Activated T-helper 9 cell treated with anti-CD3 and anti-CD28 coated beads, Interleukin-2, amount 50 U/mL, for 16 hours (primary cell): ENCODE measurements around the gene P4HTM.
A peak's percentile ranks its signal among the peaks of the same experiment; 100 is the strongest.

ENCODE experiments used
- DNase-seq: peaks from one replicate; pipeline ENCODE4 v3.0.0-alpha.2; 2020; ENCODE audit warnings: low read depth

P4HTM gene

GRCh38 chr3:48984663-48985062, 5.4 kb upstream of the P4HTM start:
- DNase-seq, result no peak

DNA sequence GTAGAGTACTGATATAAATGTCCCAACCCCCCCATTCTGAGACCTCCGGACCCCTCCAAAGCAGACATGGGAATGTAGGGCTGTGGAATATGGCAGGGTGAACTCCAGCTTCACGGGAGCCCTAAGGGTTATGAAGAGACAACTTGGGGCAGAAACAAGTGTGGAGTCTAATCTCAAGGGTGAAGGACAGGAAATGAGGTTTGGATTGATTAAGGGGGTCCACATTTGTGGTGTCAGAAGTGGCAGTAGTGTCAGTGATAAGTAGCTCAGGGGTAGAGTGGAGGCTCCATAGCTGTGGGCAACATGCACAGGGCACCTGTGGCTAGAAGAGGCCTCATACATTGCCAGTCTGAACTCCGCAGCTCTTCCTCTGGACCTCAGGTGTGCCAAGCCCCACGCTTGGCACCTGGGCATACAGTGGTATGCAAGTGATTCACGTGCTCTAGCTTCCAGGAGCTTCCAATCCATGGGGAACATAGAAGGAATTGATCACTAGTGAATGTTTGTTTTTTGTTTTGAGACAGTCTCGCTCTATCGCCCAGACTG, 4.1 kb upstream of the P4HTM start:
- no peak for DNase-seq

GRCh38 chr3:48989126-48989795, 780 bp upstream of the P4HTM start:
- DNase-seq, result no peak

DNA sequence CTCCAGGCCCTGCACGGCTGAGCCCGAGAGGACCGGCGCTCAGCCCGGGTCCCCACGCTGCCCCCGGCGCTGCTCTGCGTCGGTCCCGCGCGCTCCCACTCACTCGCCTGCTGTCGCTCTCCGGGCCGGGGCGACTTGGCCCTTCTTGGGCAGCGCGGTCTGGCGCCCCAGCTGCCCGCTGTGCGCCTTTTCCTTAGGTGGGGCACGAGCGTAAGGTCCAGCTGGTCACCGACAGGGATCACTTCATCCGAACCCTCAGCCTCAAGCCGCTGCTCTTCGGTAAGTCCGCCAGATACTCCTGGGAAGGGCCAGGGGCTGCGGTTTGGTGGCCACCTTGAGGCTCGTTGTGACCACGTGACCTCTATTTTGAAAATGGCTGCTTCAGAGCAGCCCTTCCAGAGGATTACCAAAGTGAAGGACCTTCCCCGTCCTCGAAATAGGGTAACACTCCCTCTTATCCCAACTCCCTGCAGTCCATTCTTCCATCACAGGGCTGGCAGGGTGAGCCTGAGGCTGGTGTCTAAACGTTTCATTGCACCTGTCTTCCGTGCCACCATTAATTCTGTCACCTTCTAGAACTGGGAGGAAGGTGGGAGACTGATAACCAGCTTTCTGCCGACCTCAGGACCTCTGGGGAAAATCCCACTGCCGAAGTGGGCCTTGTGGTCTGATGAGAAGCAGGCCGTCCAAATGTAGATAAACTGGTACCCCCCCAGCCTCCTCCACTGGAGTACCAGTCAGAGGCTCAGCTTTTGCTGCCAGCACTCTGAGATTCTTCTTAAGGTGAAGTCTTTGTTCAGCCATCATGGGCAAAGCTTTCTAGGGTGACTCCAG, 812 bp downstream of the P4HTM start:
- no peak for DNase-seq

GRCh38 chr3:48991851-48992545, 2.0 kb downstream of the P4HTM start:
- DNase-seq, result no peak

DNA sequence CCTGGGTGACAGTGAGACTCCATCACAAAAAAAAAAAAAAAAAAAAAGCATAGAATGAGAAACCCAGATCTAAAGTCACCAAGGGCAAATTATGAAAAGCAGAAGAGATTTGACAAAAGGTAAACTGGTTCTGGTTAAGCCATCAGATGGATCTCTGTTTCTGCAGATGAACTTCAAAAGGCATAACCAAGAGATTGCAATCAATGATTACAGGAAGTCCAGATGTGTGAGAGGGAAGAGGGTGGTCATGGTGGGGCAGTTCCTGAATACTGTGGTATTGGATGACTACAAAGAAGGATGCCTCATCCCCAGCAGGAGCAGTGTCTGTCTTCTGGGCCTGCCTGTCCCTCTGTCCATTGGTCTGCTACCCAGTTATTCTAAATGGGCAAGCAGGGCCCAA, 3.8 kb downstream of the P4HTM start:
- no peak for DNase-seq

DNA sequence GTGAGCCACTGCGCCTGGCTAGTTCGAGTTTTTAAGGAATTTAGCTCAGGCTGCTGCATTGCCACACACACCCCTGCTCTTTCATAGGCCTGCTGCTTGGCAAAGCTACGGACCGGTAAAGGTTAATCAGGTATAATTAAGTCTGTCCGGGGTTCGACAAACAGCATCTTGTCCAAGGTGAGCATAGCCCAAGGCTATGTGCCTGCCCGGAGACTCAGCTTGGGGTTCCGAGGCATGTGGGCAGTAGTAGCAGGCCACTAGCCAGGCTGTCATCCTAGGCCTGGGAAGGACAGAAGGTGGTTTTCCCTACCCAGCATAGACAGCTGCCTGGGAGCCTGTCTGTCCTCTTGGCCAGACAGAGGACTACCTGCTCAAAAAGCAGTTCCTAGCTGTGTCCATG, 6.6 kb downstream of the P4HTM start:
- DNase-seq, result no peak

- no peak for DNase-seq
Measured at GRCh38 chr3:48997102-48997635, 7.1 kb downstream of the P4HTM start.

- DNase-seq, result no peak
Measured at GRCh38 chr3:48997714-48998637, 7.9 kb downstream of the P4HTM start.

DNA sequence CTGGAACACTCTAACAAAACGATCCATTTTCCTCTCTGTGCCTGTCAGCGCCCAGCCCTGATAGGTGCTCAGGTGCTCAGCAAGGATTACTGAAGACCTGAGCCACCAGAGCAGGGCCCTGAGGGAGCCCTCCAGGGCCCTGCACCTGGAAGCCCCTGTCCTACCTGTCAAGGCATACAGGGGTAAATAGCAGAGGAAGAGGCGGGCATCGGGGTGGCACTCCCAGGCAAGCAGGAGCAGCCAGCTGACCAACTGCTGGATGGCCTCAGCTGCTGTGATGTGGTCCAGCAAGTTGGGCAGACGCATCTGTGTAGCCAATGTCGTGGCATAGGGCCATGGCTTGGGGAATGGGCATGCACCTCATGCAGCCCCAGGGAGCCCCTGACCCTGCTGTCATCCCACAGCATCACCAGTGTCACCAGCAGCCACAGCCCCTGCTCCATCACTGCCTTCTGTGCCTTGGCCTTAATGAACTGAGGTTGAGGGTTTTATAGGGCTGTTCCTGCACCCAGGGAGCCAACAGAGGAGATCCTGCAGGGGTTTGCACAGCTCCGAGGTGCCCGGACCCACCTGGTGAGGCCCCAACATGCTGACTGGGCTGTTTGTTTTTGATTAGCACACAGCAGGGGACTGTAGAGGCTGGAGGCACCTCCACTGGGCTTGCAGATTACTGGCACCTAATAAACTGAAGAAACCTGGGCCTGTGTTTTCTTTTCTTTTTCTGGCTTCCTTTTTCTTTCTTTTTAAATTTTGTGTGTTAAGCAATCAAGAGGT, 9.2 kb downstream of the P4HTM start:
- DNase-seq, result no peak

DNA sequence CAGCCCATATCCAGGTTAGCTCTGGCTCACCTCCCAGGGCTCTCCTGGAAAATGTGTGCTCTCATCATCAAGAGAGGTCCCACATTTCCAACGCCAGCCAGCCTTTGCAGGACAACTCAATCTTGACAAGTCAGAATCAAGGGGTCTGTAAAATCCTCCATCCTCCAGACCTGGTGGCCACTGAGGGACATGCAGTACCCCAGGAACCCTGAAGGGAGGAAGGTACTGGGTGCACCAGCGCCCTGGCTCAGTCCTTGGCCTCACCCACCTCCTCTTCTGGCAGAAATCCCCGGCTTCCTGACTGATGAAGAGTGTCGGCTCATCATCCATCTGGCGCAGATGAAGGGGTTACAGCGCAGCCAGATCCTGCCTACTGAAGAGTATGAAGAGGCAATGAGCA, 11.1 kb downstream of the P4HTM start:
- DNase-seq, result no peak

DNA sequence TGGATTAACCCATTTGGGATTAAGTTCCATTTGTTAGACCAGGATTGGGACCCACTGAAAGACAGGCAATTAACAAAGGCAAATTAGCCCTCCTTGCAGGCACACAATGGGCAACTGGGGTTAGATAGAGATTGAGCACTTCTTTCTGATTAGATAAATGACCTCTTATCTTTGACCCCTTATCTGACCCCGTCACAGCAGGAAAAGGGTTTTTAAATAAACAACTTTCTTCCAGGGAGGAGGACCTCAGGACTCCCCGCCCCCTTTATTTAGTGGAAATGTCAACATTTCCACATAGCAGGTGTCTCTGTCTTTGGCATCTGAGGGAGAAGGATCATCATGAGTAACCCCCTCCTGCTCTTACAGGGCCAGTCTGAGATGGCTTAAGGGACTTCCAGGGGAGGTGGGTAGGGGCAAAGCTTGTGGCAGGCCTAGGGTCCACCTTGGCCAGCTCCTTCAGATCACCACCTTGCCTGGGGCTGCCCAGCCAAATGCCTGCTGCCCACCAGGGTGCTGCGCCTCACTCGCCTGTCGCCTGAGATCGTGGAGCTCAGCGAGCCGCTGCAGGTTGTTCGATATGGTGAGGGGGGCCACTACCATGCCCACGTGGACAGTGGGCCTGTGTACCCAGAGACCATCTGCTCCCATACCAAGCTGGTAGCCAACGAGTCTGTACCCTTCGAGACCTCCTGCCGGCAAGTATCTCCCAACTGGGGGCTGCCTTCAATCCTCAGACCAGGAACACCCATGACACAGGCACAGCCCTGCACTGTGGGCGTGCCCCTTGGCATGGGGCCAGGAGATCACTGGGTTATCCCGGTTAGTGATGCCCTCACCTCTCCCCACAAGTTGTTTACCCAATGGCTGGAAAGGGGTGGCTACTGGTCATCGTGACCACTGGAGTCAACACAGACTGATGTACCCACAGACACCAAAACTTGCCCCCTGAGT, 14.6 kb downstream of the P4HTM start:
- no peak for DNase-seq

GRCh38 chr3:49005303-49005680, 15.3 kb downstream of the P4HTM start:
- DNase-seq, result no peak

GRCh38 chr3:49005998-49006397, 16.0 kb downstream of the P4HTM start:
- no peak for DNase-seq

DNA sequence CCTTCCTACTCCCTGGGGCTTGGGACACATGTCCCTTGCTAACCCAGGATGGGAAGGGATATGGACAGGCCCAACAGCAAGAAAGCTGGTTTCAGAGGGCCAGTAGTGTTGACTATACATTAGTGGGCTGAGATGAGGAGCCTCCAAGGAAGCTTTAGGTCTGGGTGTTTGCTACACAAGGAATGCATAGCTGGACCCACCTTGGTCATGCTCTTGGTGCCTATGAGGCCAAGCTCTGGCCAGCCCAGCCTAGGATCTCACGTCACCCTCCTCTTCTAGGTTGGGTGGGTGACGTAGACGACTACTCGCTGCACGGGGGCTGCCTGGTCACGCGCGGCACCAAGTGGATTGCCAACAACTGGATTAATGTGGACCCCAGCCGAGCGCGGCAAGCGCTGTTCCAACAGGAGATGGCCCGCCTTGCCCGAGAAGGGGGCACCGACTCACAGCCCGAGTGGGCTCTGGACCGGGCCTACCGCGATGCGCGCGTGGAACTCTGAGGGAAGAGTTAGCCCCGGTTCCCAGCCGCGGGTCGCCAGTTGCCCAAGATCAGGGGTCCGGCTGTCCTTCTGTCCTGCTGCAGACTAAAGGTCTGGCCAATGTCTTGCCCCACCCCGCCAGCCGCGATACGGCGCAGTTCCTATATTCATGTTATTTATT, 16.5 kb downstream of the P4HTM start:
- DNase-seq, result no peak

DNA sequence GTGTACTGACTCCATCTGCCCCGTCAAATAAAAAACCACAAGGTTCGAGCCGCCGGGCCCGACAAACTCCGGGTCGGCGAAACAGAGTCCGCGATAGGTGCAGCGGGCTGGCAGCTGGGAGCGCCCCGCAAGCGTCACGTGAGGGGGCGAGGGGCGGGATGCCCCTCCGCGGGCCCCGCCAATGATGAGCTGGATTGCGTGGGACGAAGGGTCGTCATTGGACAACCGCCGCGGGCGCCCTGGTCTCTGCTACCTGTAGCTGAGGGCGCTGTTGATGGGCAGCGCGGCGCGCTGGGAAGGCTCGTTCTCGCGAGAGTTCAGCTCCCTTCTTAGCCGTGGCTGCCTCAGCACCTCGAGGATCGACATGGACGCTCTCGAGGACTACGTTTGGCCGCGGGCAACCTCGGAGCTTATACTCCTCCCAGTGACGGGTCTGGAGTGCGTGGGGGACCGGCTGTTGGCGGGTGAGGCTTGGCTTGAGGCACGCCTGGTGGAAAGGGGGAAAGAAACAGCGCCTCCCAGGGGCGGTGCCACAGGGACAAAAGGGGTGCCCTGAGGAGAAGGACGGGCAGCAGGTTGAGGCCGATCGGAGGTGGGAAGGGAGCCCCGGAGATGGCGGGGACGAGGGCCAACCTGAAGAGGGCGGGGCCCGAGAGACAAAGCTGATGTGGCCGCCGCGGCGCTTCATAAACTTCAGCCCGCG, 17.2 kb downstream of the P4HTM start, which contains the start of gene WDR6:
WDR6 (plus strand) TSS at position 324 of the 703 bp plus-strand sequence; CDS start at position 365, 41 bp downstream.
- DNase-seq, result peak; percentile 95

DNA sequence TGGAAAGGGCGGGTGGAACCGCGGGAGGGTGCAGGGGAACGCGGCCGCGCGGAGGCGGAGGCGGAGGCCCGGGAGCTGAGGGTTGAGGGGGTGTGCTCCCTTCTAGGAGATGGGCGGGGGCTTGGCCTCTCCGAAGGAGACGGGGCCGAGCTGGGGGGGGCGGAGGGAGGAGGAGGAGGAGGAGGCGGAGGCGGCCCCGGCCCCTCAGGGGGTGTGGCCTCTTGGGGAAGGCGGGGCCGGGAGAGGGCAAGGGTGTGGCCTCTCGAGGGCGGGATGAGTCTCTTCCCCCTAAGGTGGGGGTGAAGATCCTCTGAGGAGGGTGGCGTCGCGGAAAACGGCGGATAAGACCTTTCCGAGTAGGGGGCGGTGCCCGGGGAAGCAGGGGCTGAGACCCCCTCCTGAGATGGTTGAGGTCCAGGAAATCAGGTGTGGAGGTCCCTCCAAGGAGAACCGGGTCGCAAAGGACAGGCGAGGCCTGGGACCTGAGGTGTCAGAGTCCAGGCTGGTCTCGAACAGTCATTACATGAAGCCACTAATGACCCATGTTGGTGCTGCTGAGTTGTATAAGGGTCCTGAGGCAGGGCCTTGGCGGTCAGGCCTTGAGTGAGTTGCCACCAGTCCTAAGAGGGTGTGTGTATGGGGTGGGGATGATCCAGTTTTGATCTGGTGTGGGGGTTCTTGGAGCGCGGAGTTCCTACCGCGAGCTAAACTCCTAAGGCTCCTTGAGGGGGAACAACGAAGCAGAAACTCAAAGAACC, 17.9 kb downstream of the P4HTM start:
- peak; percentile 80 for DNase-seq
